ENCODE results near the gene IRF3. TPM values are rescaled to one million over a fixed set of nuclear protein-coding genes. Genes with fewer than 3 reads are reported as not detected.

The IRF3 gene
- total and polyA plus RNA-seq, 2 donors (not counting 1 experiment from before 2014, with no cell fraction given) = 22.0 to 55.2 TPM

DNA sequence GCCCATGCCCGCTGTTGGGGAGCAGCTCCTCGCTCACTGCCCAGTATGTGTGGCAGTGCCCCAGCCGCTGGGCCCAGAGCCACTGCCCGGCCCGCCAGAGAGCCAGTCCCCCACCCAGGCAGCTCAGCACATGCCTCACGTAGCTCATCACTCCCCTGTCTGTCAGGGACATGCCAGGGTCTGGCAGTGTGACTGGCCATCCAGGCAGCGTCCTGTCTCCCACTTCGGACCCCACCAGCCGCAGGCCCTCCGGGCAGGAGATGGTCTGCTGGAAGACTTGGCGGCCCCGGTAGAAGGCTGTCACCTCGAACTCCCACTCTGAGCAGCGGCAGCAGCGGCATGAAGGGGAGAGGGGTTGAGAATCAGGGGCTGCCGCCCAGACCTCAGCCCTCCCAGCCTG is 3.6 kb downstream of the IRF3 start:
- Histone ChIP-seq H3K4me2 (ENCODE audit: extremely low read depth, insufficient read depth, low read length) (no peak overlapping the region), H3K9ac (ENCODE audit: insufficient read depth, low read length) (no peak overlapping the region), H3K9me3 (ENCODE audit: control insufficient read depth, insufficient read depth, low read depth, low read length) (no peaks in the 10 kb centered on the region), H3K4me1 (ENCODE audit: control insufficient read depth, extremely low read depth, insufficient read depth, low read length) (peaks cover 5% of the 10 kb centered on the region), H3K79me2 (ENCODE audit: control insufficient read depth, insufficient read depth, low read length) (peaks cover 16% of the 10 kb centered on the region), H4K20me1 (ENCODE audit: control insufficient read depth, extremely low read depth, insufficient read depth, low read length) (no peaks in the 10 kb centered on the region), H3K27ac (ENCODE audit: insufficient read depth, low read length) (no peak overlapping the region), H3K4me3 (replicated peaks in 1 of 4; ENCODE audit: control extremely low read depth in 1 of 4, insufficient read depth in 1 of 4, low read depth in 3 of 4, low read length in 4 of 4) (no peak overlapping the region), H3K27me3 (ENCODE audit: control insufficient read depth, insufficient read depth, low read length) (no peaks in the 10 kb centered on the region), H2AFZ (ENCODE audit: low read length) (no peak overlapping the region), H3K36me3 (ENCODE audit: control insufficient read depth, insufficient read depth, low read length) (peaks cover 37% of the 10 kb centered on the region)
- TF ChIP-seq, protein P1, sequence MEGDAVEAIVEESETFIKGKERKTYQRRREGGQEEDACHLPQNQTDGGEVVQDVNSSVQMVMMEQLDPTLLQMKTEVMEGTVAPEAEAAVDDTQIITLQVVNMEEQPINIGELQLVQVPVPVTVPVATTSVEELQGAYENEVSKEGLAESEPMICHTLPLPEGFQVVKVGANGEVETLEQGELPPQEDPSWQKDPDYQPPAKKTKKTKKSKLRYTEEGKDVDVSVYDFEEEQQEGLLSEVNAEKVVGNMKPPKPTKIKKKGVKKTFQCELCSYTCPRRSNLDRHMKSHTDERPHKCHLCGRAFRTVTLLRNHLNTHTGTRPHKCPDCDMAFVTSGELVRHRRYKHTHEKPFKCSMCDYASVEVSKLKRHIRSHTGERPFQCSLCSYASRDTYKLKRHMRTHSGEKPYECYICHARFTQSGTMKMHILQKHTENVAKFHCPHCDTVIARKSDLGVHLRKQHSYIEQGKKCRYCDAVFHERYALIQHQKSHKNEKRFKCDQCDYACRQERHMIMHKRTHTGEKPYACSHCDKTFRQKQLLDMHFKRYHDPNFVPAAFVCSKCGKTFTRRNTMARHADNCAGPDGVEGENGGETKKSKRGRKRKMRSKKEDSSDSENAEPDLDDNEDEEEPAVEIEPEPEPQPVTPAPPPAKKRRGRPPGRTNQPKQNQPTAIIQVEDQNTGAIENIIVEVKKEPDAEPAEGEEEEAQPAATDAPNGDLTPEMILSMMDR (conservative IDR thresholded peaks at IDR 0.05 in 1 of 2, IDR thresholded peaks at IDR 0.05 in 1 of 2; ENCODE audit: low read depth in 1 of 2, low read length in 2 of 2) = no peak
- no peak for TF ChIP-seq EZH2 (IDR thresholded peaks at IDR 0.05; ENCODE audit: low read length, missing control alignments)
- no peak for DNase-seq (ENCODE audit: low read depth in 2 of 2)

DNA sequence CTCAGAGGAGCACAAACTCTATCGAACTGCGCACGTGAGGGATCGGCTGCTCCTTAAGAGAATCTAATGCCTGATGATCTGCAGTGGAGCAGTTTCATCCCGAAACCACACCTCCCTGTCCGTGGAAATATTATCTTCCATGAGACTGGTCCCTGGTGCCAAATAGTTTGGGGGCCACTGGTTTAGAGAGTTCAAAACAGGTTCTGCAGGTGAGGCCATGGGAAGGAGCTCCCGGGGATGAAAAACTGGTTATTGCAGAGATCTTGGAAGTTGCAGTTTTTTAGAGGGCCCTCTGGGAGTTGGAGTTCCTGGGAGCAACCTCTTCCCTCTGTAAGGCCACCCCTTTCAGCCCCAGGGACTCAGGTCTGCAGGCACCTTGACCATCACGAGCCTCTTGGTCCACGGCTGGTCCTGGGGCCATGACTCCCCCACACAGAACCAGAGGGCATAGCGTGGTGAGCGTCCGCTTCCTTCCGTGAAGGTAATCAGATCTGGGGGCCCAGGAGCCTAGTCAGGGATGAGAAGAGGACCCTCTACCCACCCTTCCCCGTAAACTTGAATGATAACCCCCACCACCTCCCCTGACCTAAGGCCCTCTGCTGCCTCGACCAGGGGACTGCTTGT is 5.2 kb downstream of the IRF3 start:
- H3K36me3 ChIP-seq (ENCODE audit: control insufficient read depth, insufficient read depth, low read length) = peaks cover 48% of the 10 kb centered on the region
- no peaks in the 10 kb centered on the region for H4K20me1 ChIP-seq (ENCODE audit: control insufficient read depth, extremely low read depth, insufficient read depth, low read length)

GRCh38 chr19:49658566-49659442 is 6.9 kb downstream of the IRF3 start:
- Histone ChIP-seq H3K27me3 (ENCODE audit: control insufficient read depth, insufficient read depth, low read length) (no peaks in the 10 kb centered on the region), H3K79me2 (ENCODE audit: control insufficient read depth, insufficient read depth, low read length) (no peaks in the 10 kb centered on the region), H3K36me3 (ENCODE audit: control insufficient read depth, insufficient read depth, low read length) (peaks cover 52% of the 10 kb centered on the region), H4K20me1 (ENCODE audit: control insufficient read depth, extremely low read depth, insufficient read depth, low read length) (no peaks in the 10 kb centered on the region), H3K9ac (ENCODE audit: insufficient read depth, low read length) (no peak overlapping the region), H3K9me3 (ENCODE audit: control insufficient read depth, insufficient read depth, low read depth, low read length) (no peaks in the 10 kb centered on the region), H3K27ac (ENCODE audit: insufficient read depth, low read length) (no peak overlapping the region), H3K4me3 (replicated peaks in 1 of 4; ENCODE audit: control extremely low read depth in 1 of 4, insufficient read depth in 1 of 4, low read depth in 3 of 4, low read length in 4 of 4) (no peak overlapping the region), H3K4me1 (ENCODE audit: control insufficient read depth, extremely low read depth, insufficient read depth, low read length) (no peaks in the 10 kb centered on the region), H3K4me2 (ENCODE audit: extremely low read depth, insufficient read depth, low read length) (no peak overlapping the region), H2AFZ (ENCODE audit: low read length) (no peak overlapping the region)
- TF ChIP-seq, protein P1 (conservative IDR thresholded peaks at IDR 0.05 in 1 of 2, IDR thresholded peaks at IDR 0.05 in 1 of 2; ENCODE audit: low read depth in 1 of 2, low read length in 2 of 2) = no peak
- TF ChIP-seq EZH2 (IDR thresholded peaks at IDR 0.05; ENCODE audit: low read length, missing control alignments) = no peak
- no peak for DNase-seq (ENCODE audit: low read depth in 2 of 2)

More for the DNA sequence above, 5.2 kb downstream of the IRF3 start:
- no peak overlapping the region for H3K4me3 ChIP-seq (replicated peaks in 1 of 4; ENCODE audit: control extremely low read depth in 1 of 4, insufficient read depth in 1 of 4, low read depth in 3 of 4, low read length in 4 of 4)
- H3K79me2 ChIP-seq (ENCODE audit: control insufficient read depth, insufficient read depth, low read length) = peaks cover 7% of the 10 kb centered on the region
- H3K27ac ChIP-seq (ENCODE audit: insufficient read depth, low read length) = no peak overlapping the region
- H2AFZ ChIP-seq (ENCODE audit: low read length) = no peak overlapping the region
- H3K4me2 ChIP-seq (ENCODE audit: extremely low read depth, insufficient read depth, low read length) = no peak overlapping the region
- no peak for DNase-seq (ENCODE audit: low read depth in 2 of 2)
- no peaks in the 10 kb centered on the region for H3K9me3 ChIP-seq (ENCODE audit: control insufficient read depth, insufficient read depth, low read depth, low read length)
- no peaks in the 10 kb centered on the region for H3K4me1 ChIP-seq (ENCODE audit: control insufficient read depth, extremely low read depth, insufficient read depth, low read length)
- H3K9ac ChIP-seq (ENCODE audit: insufficient read depth, low read length) = no peak overlapping the region
- no peaks in the 10 kb centered on the region for H3K27me3 ChIP-seq (ENCODE audit: control insufficient read depth, insufficient read depth, low read length)
- TF ChIP-seq, protein P1 (conservative IDR thresholded peaks at IDR 0.05 in 1 of 2, IDR thresholded peaks at IDR 0.05 in 1 of 2; ENCODE audit: low read depth in 1 of 2, low read length in 2 of 2) = no peak
- no peak for TF ChIP-seq EZH2 (IDR thresholded peaks at IDR 0.05; ENCODE audit: low read length, missing control alignments)
